Pancreas (tissue), 10 donors: ENCODE results near the gene GFRA1. TPM values are rescaled to one million over a fixed set of nuclear protein-coding genes. Genes with fewer than 3 reads are reported as not detected.

ENCODE experiments used
- ATAC-seq, 4 donors: fragments of 200-7000 bp; cut with Tn5 transposase; one replicate each; pipeline versions ENCODE4 v1.8.0 to v1.9.1; 2020; ENCODE audit warnings: mild to moderate bottlenecking in 4 of 4, moderate library complexity in 4 of 4
- DNase-seq, 6 donors: peaks; one replicate each; pipeline ENCODE4 v3.0.0-alpha.2; 2020
- FAIRE-seq: peaks from 2 replicates; lab custom pipeline; 2012; peaks lifted over from hg19 to GRCh38; lab: Jason Lieb, UNC
- H3K27ac ChIP-seq, 4 donors: fragments of 200-600 bp; sonication (generic); 1 replicate in 3 of 4; 2 replicates in 1 of 4; pipeline versions ENCODE4 v1.5.0 to v1.8.0; 2020
- H3K27me3 ChIP-seq, 4 donors: fragments of 200-600 bp; one replicate each; pipeline ENCODE4 v1.8.0; 2021
- H3K36me3 ChIP-seq, 3 donors: fragments of 200-600 bp; sonication (generic) in 1 of 3; one replicate each; pipeline versions ENCODE4 v1.5.0 to v1.8.0; 2020 to 2021
- H3K4me1 ChIP-seq, 3 donors: fragments of 200-600 bp; one replicate each; pipeline ENCODE4 v1.8.0; 2021
- H3K4me3 ChIP-seq, 4 donors: fragments of 200-600 bp; sonication (generic) in 2 of 4; one replicate each; pipeline versions ENCODE4 v1.5.0 to v1.8.0; 2020 to 2021
- H3K9me3 ChIP-seq, 4 donors: fragments of 200-600 bp; one replicate each; pipeline ENCODE4 v1.8.0; 2021
- WGBS, 2 donors: extraction: QIAGEN DNeasy Blood & Tissue Kit; methylation state at CpG; one replicate each; pipeline ENCODE4 v1.1.7; 2013; 5-methylcytosine and 5-hydroxymethylcytosine counted together
- intact Hi-C, 3 donors: fragments of 100-400 bp; cut with DNase I; formaldehyde crosslinking; loops; one replicate each; pipeline versions ENCODE4 v1.11.1 to v1.14.2; 2022
- polyA plus RNA-seq, 2 donors: library from polyadenylated mRNA; stranded (reverse); fragments of 200-250 nt; gene quantifications; one replicate each; pipeline ENCODE4 v1.2.3, GENCODE V29; 2013
- total RNA-seq, 6 donors: library from RNA; stranded (reverse); fragmentation: NEBNext Ultra II Directional in 4 of 6; extraction: Animal tissue kit (Norgen Biotek cat#: 25700) in 4 of 6; gene quantifications; one replicate each; pipeline versions ENCODE4 v1.2.1 to v1.2.4, GENCODE V29; 2021 to 2023
- TF ChIP-seq, protein P1 (sequence below), 4 donors: fragments of 200-600 bp; sonication (generic) in 3 of 4; IDR thresholded peaks; one replicate each; pipeline versions ENCODE4 v1.5.0 to v1.8.0; 2021; ENCODE audit warnings: antibody characterized with exemption in 4 of 4
- donor health status: healthy with polysubstance abuse.
- donor health status: DM: no; HTN: no; CAD: no; lungs with moderate emphysema.
- donor health status: DM: no; HTN: no; CAD: no.
- donor health status: control.
- donor health status: control.
- donor health status: Bipolar disorder and iron deficiency.
- donor health status: DM: yes; HTN: yes; CAD: no.
- donor health status: DM: no; HTN: no; CAD: no.
- donor health status: DM: no; HTN: no; CAD: no.
- donor health status: DM: yes; HTN: yes; CAD: no.

Gene GFRA1
- total and polyA plus RNA-seq, 8 donors = 0.61 to 4.4 (median 1.3) TPM

- WGBS, 2 donors = 81% methylated on average over 6 of the region's 6 CpGs
- no peak for ATAC-seq
- no peak for DNase-seq
Observed at GRCh38 chr10:116186273-116186672, 86.7 kb downstream of the GFRA1 start.

DNA sequence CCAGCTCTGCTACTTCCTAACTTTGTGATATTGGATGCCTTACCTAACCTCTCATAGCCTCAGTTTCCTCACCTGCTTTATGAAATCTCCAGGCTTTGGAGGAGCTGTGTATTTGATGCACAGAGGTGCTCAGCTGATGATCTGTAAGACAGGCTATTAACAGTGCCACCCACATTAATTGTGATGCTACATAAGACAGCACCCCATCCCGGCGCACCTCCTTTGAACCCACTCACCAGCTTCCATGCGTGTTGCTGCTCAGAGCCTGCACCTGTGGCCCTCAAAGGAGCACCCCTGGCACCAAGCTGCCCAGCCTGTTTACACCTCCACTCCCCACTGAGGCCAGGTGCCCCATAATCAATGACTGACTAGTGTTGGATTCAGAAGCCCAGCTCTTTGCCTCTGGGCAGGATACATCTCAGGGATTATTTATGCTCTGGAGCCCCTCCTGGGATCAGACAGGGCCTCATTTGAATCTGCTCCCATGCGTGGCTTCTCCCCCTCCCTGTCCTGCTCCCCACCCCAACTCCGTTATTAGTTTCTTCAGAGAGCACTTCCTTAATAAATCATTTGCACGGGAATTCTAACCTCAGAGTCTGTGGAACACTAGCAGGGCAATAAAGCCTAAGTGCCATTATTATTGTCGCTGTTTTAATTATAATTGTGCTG, 87.7 kb downstream of the GFRA1 start:
- H3K4me1 ChIP-seq = no peaks in the 10 kb centered on the region
- TF ChIP-seq, protein P1, sequence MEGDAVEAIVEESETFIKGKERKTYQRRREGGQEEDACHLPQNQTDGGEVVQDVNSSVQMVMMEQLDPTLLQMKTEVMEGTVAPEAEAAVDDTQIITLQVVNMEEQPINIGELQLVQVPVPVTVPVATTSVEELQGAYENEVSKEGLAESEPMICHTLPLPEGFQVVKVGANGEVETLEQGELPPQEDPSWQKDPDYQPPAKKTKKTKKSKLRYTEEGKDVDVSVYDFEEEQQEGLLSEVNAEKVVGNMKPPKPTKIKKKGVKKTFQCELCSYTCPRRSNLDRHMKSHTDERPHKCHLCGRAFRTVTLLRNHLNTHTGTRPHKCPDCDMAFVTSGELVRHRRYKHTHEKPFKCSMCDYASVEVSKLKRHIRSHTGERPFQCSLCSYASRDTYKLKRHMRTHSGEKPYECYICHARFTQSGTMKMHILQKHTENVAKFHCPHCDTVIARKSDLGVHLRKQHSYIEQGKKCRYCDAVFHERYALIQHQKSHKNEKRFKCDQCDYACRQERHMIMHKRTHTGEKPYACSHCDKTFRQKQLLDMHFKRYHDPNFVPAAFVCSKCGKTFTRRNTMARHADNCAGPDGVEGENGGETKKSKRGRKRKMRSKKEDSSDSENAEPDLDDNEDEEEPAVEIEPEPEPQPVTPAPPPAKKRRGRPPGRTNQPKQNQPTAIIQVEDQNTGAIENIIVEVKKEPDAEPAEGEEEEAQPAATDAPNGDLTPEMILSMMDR (IDR thresholded peaks at IDR 0.05) = no peak
- H3K36me3 ChIP-seq = no peaks in the 10 kb centered on the region
- no peak for DNase-seq
- H3K4me3 ChIP-seq = no peak overlapping the region
- ATAC-seq = no peak
- WGBS, 2 donors = 74 to 77% methylated on average over 7 of the region's 7 CpGs
- H3K9me3 ChIP-seq = no peaks in the 10 kb centered on the region
- no peak overlapping the region for H3K27ac ChIP-seq
- H3K27me3 ChIP-seq = no peaks in the 10 kb centered on the region
- intact Hi-C loops = no loop called here
- no peak for FAIRE-seq

More at GRCh38 chr10:116186273-116186672, 86.7 kb downstream of the GFRA1 start:
- H3K27me3 ChIP-seq = no peaks in the 10 kb centered on the region
- intact Hi-C loops = no loop called here
- TF ChIP-seq, protein P1 (IDR thresholded peaks at IDR 0.05) = no peak
- no peak overlapping the region for H3K27ac ChIP-seq
- no peak for FAIRE-seq
- H3K4me1 ChIP-seq = no peaks in the 10 kb centered on the region
- H3K4me3 ChIP-seq = no peak overlapping the region
- no peaks in the 10 kb centered on the region for H3K36me3 ChIP-seq
- no peaks in the 10 kb centered on the region for H3K9me3 ChIP-seq

DNA sequence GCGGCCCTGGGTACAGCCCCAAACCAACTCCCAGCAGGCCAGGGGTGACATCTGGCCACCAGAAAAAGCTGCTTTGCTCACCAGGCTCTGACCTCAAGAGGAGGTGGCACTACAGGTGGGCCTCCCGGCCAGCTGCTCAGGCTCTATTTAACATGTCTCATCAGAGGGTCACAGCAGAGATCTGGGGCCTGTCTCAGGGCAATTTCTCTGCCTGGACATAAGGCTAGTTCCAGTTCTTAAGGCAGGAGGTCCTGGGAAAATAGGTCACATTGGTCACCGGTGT, 88.6 kb downstream of the GFRA1 start:
- Histone ChIP-seq H3K4me1 (no peaks in the 10 kb centered on the region), H3K27ac (no peak overlapping the region), H3K27me3 (no peaks in the 10 kb centered on the region), H3K4me3 (no peak overlapping the region), H3K9me3 (no peaks in the 10 kb centered on the region), H3K36me3 (no peaks in the 10 kb centered on the region)
- intact Hi-C loops = no loop called here
- ATAC-seq (no peak), DNase-seq (no peak), FAIRE-seq (no peak)
- TF ChIP-seq, protein P1 (IDR thresholded peaks at IDR 0.05) = no peak
- WGBS, 2 donors = 87 to 89% methylated on average over 3 of the region's 3 CpGs

DNA sequence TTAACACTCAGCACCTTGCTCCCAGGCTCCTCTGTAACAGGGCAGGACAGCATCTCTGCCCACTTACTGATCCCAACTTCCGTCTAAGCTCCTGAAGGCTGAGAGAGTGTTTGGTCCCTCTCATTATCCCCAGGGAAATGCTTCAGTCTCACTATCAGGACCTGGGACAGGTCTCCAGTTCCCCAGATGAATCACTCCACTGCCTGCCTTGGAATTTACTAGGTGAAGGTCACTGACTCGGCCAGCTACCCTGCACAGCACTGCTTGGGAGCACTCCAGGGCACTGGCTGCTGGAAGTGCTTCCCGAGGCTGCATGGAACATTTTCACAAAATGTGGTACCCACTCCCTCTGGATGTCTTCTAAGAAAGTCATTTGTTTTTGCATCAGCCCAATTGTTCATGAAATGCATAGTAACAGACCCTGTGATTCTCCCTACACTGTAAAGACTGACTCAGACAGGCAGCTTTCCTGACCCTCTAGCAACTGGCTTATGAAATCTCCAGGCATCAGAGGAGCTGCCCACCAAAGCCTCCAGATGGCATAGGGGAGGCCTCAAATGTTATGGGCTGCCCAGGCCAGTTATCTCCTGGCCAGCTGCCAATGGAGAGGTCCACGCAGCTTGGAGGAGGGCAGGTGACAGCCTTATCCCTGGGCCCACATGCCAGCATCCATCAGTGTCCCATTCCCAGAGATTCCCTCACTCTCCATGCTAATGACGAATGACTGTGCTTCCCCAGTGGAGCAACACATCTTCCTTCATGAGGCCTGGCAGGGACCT, 89.1 kb downstream of the GFRA1 start:
- Histone ChIP-seq H3K4me3 (no peak overlapping the region), H3K36me3 (no peaks in the 10 kb centered on the region), H3K27me3 (no peaks in the 10 kb centered on the region), H3K4me1 (no peaks in the 10 kb centered on the region), H3K9me3 (no peaks in the 10 kb centered on the region), H3K27ac (no peak overlapping the region)
- ATAC-seq (peak; percentile 48 to 92 (median 66)), FAIRE-seq (no peak), DNase-seq (peak in 3 of 6 donors; percentile 13 to 30 (median 19))
- intact Hi-C loops = no loop called here
- 25 to 30% methylated on average over 5 of the region's 5 CpGs for WGBS, 2 donors
- TF ChIP-seq, protein P1 (IDR thresholded peaks at IDR 0.05) = no peak

DNA sequence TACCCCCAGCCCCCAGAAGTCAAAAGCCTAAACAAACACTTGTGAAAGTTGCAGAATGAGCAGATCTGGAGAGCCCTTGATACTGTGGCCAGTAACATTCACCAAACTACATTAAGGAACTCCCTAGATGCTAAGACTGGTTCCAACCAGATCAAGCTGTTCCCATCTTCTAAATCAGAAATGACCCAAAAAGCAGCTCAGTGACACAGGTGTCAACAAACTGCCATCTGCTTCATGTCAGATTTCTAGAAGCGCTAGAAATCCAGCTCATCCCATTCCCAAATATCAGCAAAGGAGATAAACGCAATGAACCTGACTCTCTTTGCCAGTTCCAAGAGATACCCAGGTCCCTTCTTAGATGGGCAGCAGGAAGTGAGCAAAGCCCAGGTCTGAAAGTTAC, 90.6 kb downstream of the GFRA1 start:
- no peaks in the 10 kb centered on the region for H3K36me3 ChIP-seq
- no peaks in the 10 kb centered on the region for H3K9me3 ChIP-seq
- DNase-seq (no peak), FAIRE-seq (no peak), ATAC-seq (no peak)
- H3K27me3 ChIP-seq = no peaks in the 10 kb centered on the region
- intact Hi-C loops = no loop called here
- H3K4me3 ChIP-seq = no peak overlapping the region
- H3K27ac ChIP-seq = no peak overlapping the region
- 96 to 98% methylated on average over 2 of the region's 2 CpGs for WGBS, 2 donors
- TF ChIP-seq, protein P1 (IDR thresholded peaks at IDR 0.05) = no peak
- no peaks in the 10 kb centered on the region for H3K4me1 ChIP-seq
